Measurements from ENCODE around the gene MAST4. TPM values are rescaled to one million over a fixed set of nuclear protein-coding genes. Genes with fewer than 3 reads are reported as not detected.

The MAST4 gene
- total RNA-seq, 2 donors from 2014 or later, result 9.5 to 20.8 TPM

GRCh38 chr5:67181648-67182221 lies 585.5 kb downstream of the MAST4 start:
- Histone ChIP-seq H3K9ac (ENCODE audit: low read depth in 2 of 2, low read length in 2 of 2) (no peak overlapping the region), H3K27me3 (no peaks in the 10 kb centered on the region), H3K4me3 (no peak overlapping the region), H3K36me3 (no peaks in the 10 kb centered on the region), H3K27ac (no peak overlapping the region), H3K9me3 (no peaks in the 10 kb centered on the region), H3K4me1 (no peaks in the 10 kb centered on the region)
- intact Hi-C loops (cut with DNase I), result no loop called here
- TF ChIP-seq CTCF (IDR thresholded peaks at IDR 0.05), result no peak
- no peak for DNase-seq

- no peaks in the 10 kb centered on the region for H3K27me3 ChIP-seq
- intact Hi-C loops (cut with DNase I), result no loop called here
- no peak overlapping the region for H3K9ac ChIP-seq (ENCODE audit: low read depth in 2 of 2, low read length in 2 of 2)
- H3K4me3 ChIP-seq, result no peak overlapping the region
- TF ChIP-seq CTCF (IDR thresholded peaks at IDR 0.05), result no peak
- H3K9me3 ChIP-seq, result no peaks in the 10 kb centered on the region
- DNase-seq, result no peak
- H3K4me1 ChIP-seq, result no peaks in the 10 kb centered on the region
- no peak overlapping the region for H3K27ac ChIP-seq
- no peaks in the 10 kb centered on the region for H3K36me3 ChIP-seq
These were observed 586.2 kb downstream of the MAST4 start for GRCh38 chr5:67182301-67182790.

GRCh38 chr5:67183859-67184258 lies 587.7 kb downstream of the MAST4 start:
- no peak overlapping the region for H3K4me3 ChIP-seq
- no peaks in the 10 kb centered on the region for H3K4me1 ChIP-seq
- H3K27me3 ChIP-seq, result no peaks in the 10 kb centered on the region
- intact Hi-C loops (cut with DNase I), result no loop called here
- H3K9me3 ChIP-seq, result no peaks in the 10 kb centered on the region
- no peak overlapping the region for H3K27ac ChIP-seq
- no peak for DNase-seq
- H3K36me3 ChIP-seq, result no peaks in the 10 kb centered on the region
- no peak overlapping the region for H3K9ac ChIP-seq (ENCODE audit: low read depth in 2 of 2, low read length in 2 of 2)
- no peak for TF ChIP-seq CTCF (IDR thresholded peaks at IDR 0.05)

GRCh38 chr5:67187006-67187715 lies 591.0 kb downstream of the MAST4 start:
- H3K27ac ChIP-seq, result no peak overlapping the region
- DNase-seq, result no peak

More at GRCh38 chr5:67187006-67187715, 591.0 kb downstream of the MAST4 start:
- Histone ChIP-seq H3K9me3 (no peaks in the 10 kb centered on the region), H3K27me3 (no peaks in the 10 kb centered on the region), H3K9ac (ENCODE audit: low read depth in 2 of 2, low read length in 2 of 2) (no peak overlapping the region), H3K4me3 (no peak overlapping the region), H3K4me1 (no peaks in the 10 kb centered on the region), H3K36me3 (no peaks in the 10 kb centered on the region)
- intact Hi-C loops (cut with DNase I), result no loop called here
- TF ChIP-seq CTCF (IDR thresholded peaks at IDR 0.05), result no peak
